ENCODE data around the gene LEO1. TPM values are rescaled to one million over a fixed set of nuclear protein-coding genes. Genes with fewer than 3 reads are reported as not detected.

Gene LEO1
- total RNA-seq, 1 experiment from 2014 or later = 30.1 TPM

- no peak for DNase-seq (ENCODE audit: low read depth, low spot score)
- intact Hi-C loops (cut with micrococcal nuclease; ENCODE audit: unreplicated experiment) (no loop called here), in situ Hi-C loops (cut with HindIII; ENCODE audit: low pct_unique_long_range_greater_than_20kb, low sequenced_read_pairs) (no loop called here)
- ATAC-seq = no peak
- no peaks in the 10 kb centered on the region; the same call in 1 of the 2 replicates for H3K36me3 ChIP-seq (ENCODE audit: control insufficient read depth, insufficient read depth, low read length)
- no peaks in the 10 kb centered on the region for H3K27me3 ChIP-seq (ENCODE audit: control insufficient read depth, insufficient read depth, low read length)
- POLR2A ChIA-PET = no interaction called here
- no peaks in the 10 kb centered on the region for H3K9me3 ChIP-seq (ENCODE audit: control insufficient read depth, insufficient read depth, low read depth, low read length)
- TF ChIP-seq SIN3A (IDR thresholded peaks at IDR 0.05; ENCODE audit: borderline replicate concordance, insufficient read depth, low read depth, low read length) = no peak
- no peak for TF ChIP-seq TCF7L2 (IDR thresholded peaks at IDR 0.05; ENCODE audit: low read depth, low read length)
- no peak for TF ChIP-seq POLR2AphosphoS5 (IDR thresholded peaks at IDR 0.05; ENCODE audit: low read depth, low read length)
- TF ChIP-seq CTCF (IDR thresholded peaks at IDR 0.05) = no peak
- TF ChIP-seq REST (IDR thresholded peaks at IDR 0.05; ENCODE audit: insufficient read depth in 1 of 2, low read depth in 2 of 2, low read length in 1 of 2) = no peak
- no peak overlapping the region for H3K4me3 ChIP-seq (ENCODE audit: low read depth in 2 of 2, low read length in 2 of 2)
- no TSS peak for BruUV-seq (replicated peaks)
- no peak overlapping the region for H3K27ac ChIP-seq (ENCODE audit: low read length)
- peaks cover 6% of the 10 kb centered on the region for H3K4me1 ChIP-seq (ENCODE audit: control insufficient read depth, insufficient read depth, low read length)
- CTCF ChIA-PET = no interaction called here
Observed at GRCh38 chr15:52016316-52016715, 44.7 kb upstream of the LEO1 start.

GRCh38 chr15:52014616-52015015 lies 43.0 kb upstream of the LEO1 start:
- Histone ChIP-seq H3K4me3 (ENCODE audit: low read depth in 2 of 2, low read length in 2 of 2) (no peak overlapping the region), H3K27me3 (ENCODE audit: control insufficient read depth, insufficient read depth, low read length) (no peaks in the 10 kb centered on the region), H3K27ac (ENCODE audit: low read length) (no peak overlapping the region), H3K9me3 (ENCODE audit: control insufficient read depth, insufficient read depth, low read depth, low read length) (no peaks in the 10 kb centered on the region), H3K36me3 (ENCODE audit: control insufficient read depth, insufficient read depth, low read length) (no peaks in the 10 kb centered on the region), H3K4me1 (ENCODE audit: control insufficient read depth, insufficient read depth, low read length) (peaks cover 12% of the 10 kb centered on the region)
- POLR2A ChIA-PET = no interaction called here
- TF ChIP-seq SIN3A (IDR thresholded peaks at IDR 0.05; ENCODE audit: borderline replicate concordance, insufficient read depth, low read depth, low read length) (no peak), CTCF (IDR thresholded peaks at IDR 0.05) (no peak), POLR2AphosphoS5 (IDR thresholded peaks at IDR 0.05; ENCODE audit: low read depth, low read length) (no peak)
- CTCF ChIA-PET = no interaction called here
- DNase-seq (ENCODE audit: low read depth, low spot score) (no peak), ATAC-seq (no peak)
- no TSS peak for BruUV-seq (replicated peaks)
- intact Hi-C loops (cut with micrococcal nuclease; ENCODE audit: unreplicated experiment) = no loop called here
- in situ Hi-C loops (cut with HindIII; ENCODE audit: low pct_unique_long_range_greater_than_20kb, low sequenced_read_pairs) = no loop called here
